PC-9 (cell line): Measurements from ENCODE around the gene GAL3ST2. TPM values are rescaled to one million over a fixed set of nuclear protein-coding genes. Genes with fewer than 3 reads are reported as not detected.
A peak's percentile ranks its signal among the peaks of the same experiment; 100 is the strongest.

Experiments used
- BruUV-seq: library from RNA; stranded (reverse); fragments of 400-500 nt; replicated peaks from 2 replicates; lab custom pipeline; 2021; lab: Mats Ljungman, UMichigan
- CTCF ChIA-PET: fragments of 300-600 bp; sonication (Branson Sonifier 250); formaldehyde crosslinking; loops from one replicate; lab custom pipeline; 2022; ENCODE audit warnings: antibody characterized with exemption; lab: Charles Lee
- POLR2A ChIA-PET: fragments of 300-600 bp; sonication (Branson Sonifier 250); formaldehyde crosslinking; loops from one replicate; lab custom pipeline; 2022; ENCODE audit warnings: antibody characterized with exemption; ENCODE audit not compliant: unreplicated experiment; lab: Charles Lee
- DNase-seq, 2 experiments: peaks; one replicate each; pipeline versions ENCODE4 v3.0.0 to v3.0.0-alpha.2; 2015 to 2022; ENCODE audit warnings: mixed read lengths in 1 of 2
- H2AFZ ChIP-seq: fragments of 200-600 bp; sonication (generic); 2 replicates; pipeline ENCODE4 v1.8.1; 2017; ENCODE audit warnings: antibody characterized with exemption
- H3F3A ChIP-seq: fragments of 200-600 bp; sonication (generic); 2 replicates; pipeline ENCODE4 v1.8.1; 2017; ENCODE audit warnings: antibody characterized with exemption, mild to moderate bottlenecking, low read depth; ENCODE audit not compliant: insufficient read depth
- H3K27ac ChIP-seq: fragments of 200-600 bp; sonication (generic); 2 replicates; pipeline ENCODE4 v1.6.1; 2016; ENCODE audit warnings: mixed run types
- H3K27me3 ChIP-seq: fragments of 200-600 bp; sonication (generic); 2 replicates; pipeline ENCODE4 v1.6.1; 2016; ENCODE audit warnings: low read depth, mixed run types; ENCODE audit not compliant: insufficient read depth
- H3K36me3 ChIP-seq: fragments of 200-600 bp; sonication (generic); 2 replicates; pipeline ENCODE4 v1.6.1; 2016; ENCODE audit warnings: low read depth, mixed run types
- H3K4me1 ChIP-seq: fragments of 200-600 bp; sonication (generic); replicated peaks from 2 replicates; pipeline ENCODE4 v1.6.1; 2016; ENCODE audit warnings: mixed run types; ENCODE audit not compliant: insufficient read depth
- H3K4me2 ChIP-seq: fragments of 200-600 bp; sonication (generic); 2 replicates; pipeline ENCODE4 v1.6.1; 2017; ENCODE audit warnings: mixed run types
- H3K4me3 ChIP-seq: fragments of 200-600 bp; sonication (generic); 2 replicates; pipeline ENCODE4 v1.6.1; 2016; ENCODE audit warnings: mixed run types
- H3K79me2 ChIP-seq: fragments of 200-600 bp; sonication (generic); 2 replicates; pipeline ENCODE4 v1.6.1; 2017; ENCODE audit warnings: low read depth, mixed run types
- H3K9me2 ChIP-seq: fragments of 200-600 bp; sonication (generic); 2 replicates; pipeline ENCODE4 v1.8.1; 2017; ENCODE audit warnings: mild to moderate bottlenecking; ENCODE audit not compliant: insufficient read depth
- H3K9me3 ChIP-seq: fragments of 200-600 bp; sonication (generic); 2 replicates; pipeline ENCODE4 v1.8.1; 2016; ENCODE audit warnings: low read depth; ENCODE audit not compliant: insufficient read depth
- H4K20me1 ChIP-seq: fragments of 200-600 bp; sonication (generic); 2 replicates; pipeline ENCODE4 v1.8.1; 2017; ENCODE audit not compliant: insufficient read depth
- CTCF ChIP-seq: fragments of 200-600 bp; sonication (generic); conservative IDR thresholded peaks from 2 replicates; pipeline ENCODE4 v1.6.1; 2017; ENCODE audit warnings: mixed run types, antibody characterized with exemption, mild to moderate bottlenecking, moderate library complexity
- EZH2 ChIP-seq: fragments of 200-600 bp; sonication (generic); IDR thresholded peaks from 2 replicates; pipeline ENCODE4 v1.8.0; 2017; ENCODE audit warnings: antibody characterized with exemption, low read depth
- intact Hi-C: fragments of 100-400 bp; cut with micrococcal nuclease; formaldehyde crosslinking; loops from one replicate; pipeline ENCODE4 v1.10.0; 2022; ENCODE audit not compliant: unreplicated experiment
- total RNA-seq: library from RNA; stranded (reverse); gene quantifications from 2 replicates; pipeline ENCODE4 v1.2.3, GENCODE V29; 2021

The GAL3ST2 gene
- total RNA-seq, 1 experiment from 2014 or later: 3.9 TPM

GRCh38 chr2:241775223-241776177 lies 1.1 kb upstream of the GAL3ST2 start:
- no peak for DNase-seq
- Histone ChIP-seq H3F3A (0 out of 2 replicates have a peak, but pooled peaks cover 5% of the 10 kb centered on the region), H3K79me2 (no peaks in the 10 kb centered on the region), H3K4me3 (no peak overlapping the region), H3K9me3 (no peaks in the 10 kb centered on the region), H3K4me1 (peaks cover 18% of the 10 kb centered on the region), H2AFZ (no peak overlapping the region), H4K20me1 (no peaks in the 10 kb centered on the region), H3K9me2 (no peaks in the 10 kb centered on the region), H3K4me2 (peak overlapping the region; percentile 54; the same call in 1 of the 2 replicates), H3K27me3 (no peaks in the 10 kb centered on the region), H3K36me3 (no peaks in the 10 kb centered on the region), H3K27ac (no peak overlapping the region)
- TF ChIP-seq CTCF (no peak), EZH2 (no peak)
- TSS peak; percentile 18 for BruUV-seq
- ChIA-PET POLR2A (interaction anchor here (0.6 to 0.7 kb wide), 3 partner anchors 17 to 461 kb away, joined by 3 to 5 read pairs (median 3); partner anchors contain the start of gene DTYMK), CTCF (interaction anchor here (1.1 kb wide), 1 partner anchor 103 kb away, joined by 4 read pairs; no protein-coding TSS in a partner anchor)
- intact Hi-C loops: loop anchor here (2.0 kb wide), 2 partner anchors 15 to 69 kb away; no protein-coding TSS in a partner anchor

GRCh38 chr2:241777170-241777685 lies 606 bp downstream of the GAL3ST2 start:
- H3K9me3 ChIP-seq: peaks cover 5% of the 10 kb centered on the region
- H3K4me2 ChIP-seq: no peak overlapping the region
- H3K27ac ChIP-seq: no peak overlapping the region
- intact Hi-C loops: no loop called here
- H2AFZ ChIP-seq: no peak overlapping the region
- H3K4me1 ChIP-seq: peaks cover 18% of the 10 kb centered on the region
- H3K4me3 ChIP-seq: no peak overlapping the region
- CTCF ChIA-PET: interaction anchor here (0.6 kb wide), 1 partner anchor 374 kb away, joined by 4 read pairs; no protein-coding TSS in a partner anchor
- no peaks in the 10 kb centered on the region for H3K9me2 ChIP-seq
- BruUV-seq: no TSS peak
- H3F3A ChIP-seq: 0 out of 2 replicates have a peak, but pooled peaks cover 4% of the 10 kb centered on the region
- H4K20me1 ChIP-seq: no peaks in the 10 kb centered on the region
- H3K27me3 ChIP-seq: no peaks in the 10 kb centered on the region
- no peaks in the 10 kb centered on the region for H3K36me3 ChIP-seq
- no peak for DNase-seq
- H3K79me2 ChIP-seq: no peaks in the 10 kb centered on the region
- POLR2A ChIA-PET: no interaction called here
- TF ChIP-seq CTCF (no peak), EZH2 (no peak)
